Sigmoid colon (tissue), 4 donors: ENCODE measurements around the gene ARG2.

ENCODE experiments used
- CTCF ChIP-seq, 4 experiments: fragments of 450-650 bp in 3 of 4; fragments of 200-600 bp in 1 of 4; IDR thresholded peaks; one replicate each; pipeline ENCODE4 v1.5.1; 2016 to 2019; ENCODE audit warnings: antibody characterized with exemption in 4 of 4, mild to moderate bottlenecking in 3 of 4, moderate library complexity in 2 of 4
- POLR2A ChIP-seq, 2 donors: fragments of 450-650 bp; IDR thresholded peaks; one replicate each; pipeline ENCODE4 v1.6.1; 2016; ENCODE audit warnings: antibody characterized with exemption in 2 of 2, mild to moderate bottlenecking in 2 of 2, moderate library complexity in 2 of 2
- POLR2AphosphoS5 ChIP-seq, 4 donors: sonication (generic); formaldehyde crosslinking; IDR thresholded peaks; one replicate each; pipeline ENCODE4 v1.6.1; 2017; ENCODE audit warnings: antibody characterized with exemption in 4 of 4

GRCh38 chr14:67595392-67595791 is 24.3 kb upstream of the ARG2 start:
- TF ChIP-seq POLR2A (IDR thresholded peaks at IDR 0.05): no peak
- TF ChIP-seq CTCF (IDR thresholded peaks at IDR 0.05): no peak
- no peak for TF ChIP-seq POLR2AphosphoS5 (IDR thresholded peaks at IDR 0.05)
